ENCODE results near the gene AMBP. TPM values are rescaled to one million over a fixed set of nuclear protein-coding genes. Genes with fewer than 3 reads are reported as not detected.

The AMBP gene
- total RNA-seq, 2 donors from 2014 or later, result not detected

DNA sequence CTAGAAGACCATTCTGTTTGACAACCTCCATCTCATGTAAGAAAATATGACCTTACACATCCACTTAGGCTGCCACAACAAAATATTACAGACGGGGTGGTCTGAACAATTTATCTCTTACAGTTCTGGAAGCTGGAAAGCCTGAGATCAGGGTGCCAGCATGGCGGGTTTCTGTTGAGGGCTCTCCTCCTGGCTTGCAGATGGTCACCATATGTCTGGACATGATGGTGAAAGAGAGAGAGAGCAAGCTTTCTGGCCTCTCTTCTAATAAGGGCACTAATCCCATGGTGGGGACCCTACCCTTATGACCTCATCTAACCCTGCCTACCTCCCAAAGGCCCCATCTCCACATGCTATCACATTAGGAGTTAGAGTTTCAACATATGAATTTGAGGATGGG, 66.0 kb downstream of the AMBP start:
- H3K4me1 ChIP-seq, result no peaks in the 10 kb centered on the region
- no peak overlapping the region for H3K27ac ChIP-seq
- no peak overlapping the region for H3K4me3 ChIP-seq
- H3K27me3 ChIP-seq, result no peaks in the 10 kb centered on the region
- no peak for TF ChIP-seq CTCF (IDR thresholded peaks at IDR 0.05)
- H3K9me3 ChIP-seq, result no peaks in the 10 kb centered on the region
- H3K36me3 ChIP-seq, result no peaks in the 10 kb centered on the region
- DNase-seq (ENCODE audit: low spot score), result no peak

DNA sequence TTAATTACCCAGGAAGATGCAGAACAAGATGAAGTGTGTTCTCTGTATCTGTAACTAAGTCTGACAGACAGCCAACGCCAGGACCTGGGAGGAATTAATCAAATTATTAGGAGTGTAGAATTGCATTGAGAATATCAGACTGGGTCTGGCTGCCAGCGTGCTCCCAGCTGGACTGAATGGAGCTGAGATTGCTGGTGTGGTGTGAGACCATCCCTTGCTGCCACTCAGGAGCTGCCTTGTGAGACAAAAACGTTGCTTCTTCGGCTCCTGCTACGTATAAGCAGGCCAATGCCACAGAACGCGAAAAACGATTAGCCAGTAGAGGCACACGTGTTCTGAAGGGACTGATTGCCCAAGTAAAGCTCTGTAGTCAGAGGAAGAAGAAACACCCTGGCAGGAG, 66.8 kb downstream of the AMBP start:
- no peak for DNase-seq (ENCODE audit: low spot score)
- H3K4me3 ChIP-seq, result no peak overlapping the region
- no peaks in the 10 kb centered on the region for H3K27me3 ChIP-seq
- no peak overlapping the region for H3K27ac ChIP-seq
- no peaks in the 10 kb centered on the region for H3K9me3 ChIP-seq
- H3K36me3 ChIP-seq, result no peaks in the 10 kb centered on the region
- H3K4me1 ChIP-seq, result no peaks in the 10 kb centered on the region
- no peak for TF ChIP-seq CTCF (IDR thresholded peaks at IDR 0.05)

Other genes with a start within 250 kb of the AMBP start
- gene ZNF618, start 202.0 kb downstream of the AMBP start, total RNA-seq, result 1 to 10 TPM; 1.4 to 3.0 TPM
- not detected for gene KIF12, start 21.0 kb upstream of the AMBP start, total RNA-seq
- gene COL27A1, start 77.2 kb upstream of the AMBP start, total RNA-seq, result 1 to 10 TPM; 1.5 to 2.7 TPM
- gene ORM1, start 244.8 kb upstream of the AMBP start, total RNA-seq, result not detected

Measured in right atrium auricular region (tissue), 2 donors.